Measurements from ENCODE around the gene COPS8. TPM values are rescaled to one million over a fixed set of nuclear protein-coding genes. Genes with fewer than 3 reads are reported as not detected.

The COPS8 gene
- total RNA-seq, 1 experiment from 2014 or later, result 49.9 TPM

DNA sequence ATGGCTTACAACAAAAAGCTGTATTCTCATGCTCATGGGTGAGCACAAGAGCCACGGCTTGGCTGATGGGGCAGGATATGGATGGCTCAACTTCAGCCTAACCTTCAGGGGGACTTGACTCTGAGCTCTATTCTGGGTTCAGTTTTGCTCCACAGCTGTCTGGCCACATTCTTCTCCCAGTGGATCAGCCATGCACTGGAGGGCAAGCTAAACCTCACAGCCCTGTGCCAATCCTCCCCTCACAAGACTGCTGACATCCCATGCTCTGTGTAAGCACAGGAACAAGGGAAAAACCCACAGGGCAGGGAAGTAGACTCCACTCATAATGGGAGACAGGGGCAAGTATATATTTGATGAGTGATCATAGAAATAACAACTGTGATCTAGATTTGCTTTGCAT lies 35.6 kb downstream of the COPS8 start:
- TF ChIP-seq, protein P1, sequence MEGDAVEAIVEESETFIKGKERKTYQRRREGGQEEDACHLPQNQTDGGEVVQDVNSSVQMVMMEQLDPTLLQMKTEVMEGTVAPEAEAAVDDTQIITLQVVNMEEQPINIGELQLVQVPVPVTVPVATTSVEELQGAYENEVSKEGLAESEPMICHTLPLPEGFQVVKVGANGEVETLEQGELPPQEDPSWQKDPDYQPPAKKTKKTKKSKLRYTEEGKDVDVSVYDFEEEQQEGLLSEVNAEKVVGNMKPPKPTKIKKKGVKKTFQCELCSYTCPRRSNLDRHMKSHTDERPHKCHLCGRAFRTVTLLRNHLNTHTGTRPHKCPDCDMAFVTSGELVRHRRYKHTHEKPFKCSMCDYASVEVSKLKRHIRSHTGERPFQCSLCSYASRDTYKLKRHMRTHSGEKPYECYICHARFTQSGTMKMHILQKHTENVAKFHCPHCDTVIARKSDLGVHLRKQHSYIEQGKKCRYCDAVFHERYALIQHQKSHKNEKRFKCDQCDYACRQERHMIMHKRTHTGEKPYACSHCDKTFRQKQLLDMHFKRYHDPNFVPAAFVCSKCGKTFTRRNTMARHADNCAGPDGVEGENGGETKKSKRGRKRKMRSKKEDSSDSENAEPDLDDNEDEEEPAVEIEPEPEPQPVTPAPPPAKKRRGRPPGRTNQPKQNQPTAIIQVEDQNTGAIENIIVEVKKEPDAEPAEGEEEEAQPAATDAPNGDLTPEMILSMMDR (IDR thresholded peaks at IDR 0.05; ENCODE audit: unreplicated experiment), result no peak
- no peaks in the 10 kb centered on the region for H3K27me3 Mint-ChIP-seq (ENCODE audit: unreplicated experiment)
- intact Hi-C loops (cut with micrococcal nuclease; ENCODE audit: unreplicated experiment), result loop anchor here (10.0 kb wide), 1 partner anchor 453 kb away; no protein-coding TSS in a partner anchor
- no peak for DNase-seq
- H3K4me1 Mint-ChIP-seq (ENCODE audit: low read depth, unreplicated experiment), result peaks cover 6% of the 10 kb centered on the region
- no peak overlapping the region for H3K27ac Mint-ChIP-seq (ENCODE audit: unreplicated experiment)
- BruUV-seq (replicated peaks), result no TSS peak
- CTCF ChIA-PET, result interaction anchor here (2.7 kb wide), 1 partner anchor 451 kb away, joined by 8 read pairs; no protein-coding TSS in a partner anchor
- H3K36me3 Mint-ChIP-seq (ENCODE audit: insufficient read depth, unreplicated experiment), result no peaks in the 10 kb centered on the region
- H3K9me3 Mint-ChIP-seq (ENCODE audit: low read depth, unreplicated experiment), result no peaks in the 10 kb centered on the region
- no peak overlapping the region for H3K4me3 Mint-ChIP-seq (ENCODE audit: low read depth, unreplicated experiment)

DNA sequence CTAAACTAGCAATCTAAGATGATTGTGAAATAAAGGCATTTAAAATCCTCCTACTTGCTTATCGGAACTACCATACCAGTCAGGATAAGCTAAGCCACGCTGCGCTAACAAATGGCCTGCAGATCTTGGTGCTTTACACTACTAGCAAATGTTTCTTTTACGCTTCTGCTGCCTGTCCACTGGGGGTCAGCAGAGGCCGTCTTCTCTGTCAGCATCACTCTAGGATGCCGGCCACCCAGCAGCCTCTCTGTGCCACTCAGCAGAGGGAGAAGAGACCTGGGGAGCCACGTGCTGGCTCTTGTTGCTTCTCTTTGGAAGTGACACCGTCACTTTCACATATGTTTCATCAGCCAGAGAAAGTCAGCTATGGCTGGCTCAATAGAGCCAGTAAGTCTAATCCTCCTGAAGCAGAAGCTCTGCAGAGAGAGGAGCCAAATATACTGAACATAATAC lies 36.6 kb downstream of the COPS8 start:
- no peak overlapping the region for H3K4me3 Mint-ChIP-seq (ENCODE audit: low read depth, unreplicated experiment)
- DNase-seq, result peak; percentile 84
- TF ChIP-seq, protein P1 (IDR thresholded peaks at IDR 0.05; ENCODE audit: unreplicated experiment), result peak; percentile 85
- peaks cover 6% of the 10 kb centered on the region for H3K4me1 Mint-ChIP-seq (ENCODE audit: low read depth, unreplicated experiment)
- H3K36me3 Mint-ChIP-seq (ENCODE audit: insufficient read depth, unreplicated experiment), result no peaks in the 10 kb centered on the region
- CTCF ChIA-PET, result interaction anchor here (0.7 to 2.7 kb wide), 3 partner anchors 43 to 450 kb away, joined by 3 to 8 read pairs (median 6); no protein-coding TSS in a partner anchor
- no TSS peak for BruUV-seq (replicated peaks)
- H3K9me3 Mint-ChIP-seq (ENCODE audit: low read depth, unreplicated experiment), result no peaks in the 10 kb centered on the region
- intact Hi-C loops (cut with micrococcal nuclease; ENCODE audit: unreplicated experiment), result loop anchor here (10.0 kb wide), 1 partner anchor 453 kb away; no protein-coding TSS in a partner anchor
- H3K27me3 Mint-ChIP-seq (ENCODE audit: unreplicated experiment), result no peaks in the 10 kb centered on the region
- H3K27ac Mint-ChIP-seq (ENCODE audit: unreplicated experiment), result peak overlapping the region; percentile 79

DNA sequence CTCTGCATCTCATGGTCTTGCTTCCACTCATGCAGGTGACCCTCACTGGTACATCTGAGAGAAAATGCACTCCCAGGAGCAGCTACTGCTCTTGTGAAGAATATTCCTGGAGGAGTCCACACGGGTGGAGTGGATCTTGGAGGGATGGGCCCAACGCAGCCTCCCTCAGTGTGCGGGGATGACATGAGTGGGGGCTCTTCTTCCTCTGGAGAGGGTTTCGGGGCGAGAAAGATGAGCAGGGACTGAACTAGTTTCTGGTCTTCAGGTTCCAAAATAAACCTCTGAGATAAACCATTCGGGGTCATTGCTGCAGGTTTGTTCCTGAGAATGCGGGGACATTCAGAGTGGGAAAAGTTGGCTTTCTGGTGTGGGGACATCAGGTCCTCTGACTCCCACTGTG lies 39.1 kb downstream of the COPS8 start:
- TF ChIP-seq, protein P1 (IDR thresholded peaks at IDR 0.05; ENCODE audit: unreplicated experiment), result no peak
- Mint-ChIP-seq H3K9me3 (ENCODE audit: low read depth, unreplicated experiment) (no peaks in the 10 kb centered on the region), H3K4me1 (ENCODE audit: low read depth, unreplicated experiment) (no peaks in the 10 kb centered on the region), H3K4me3 (ENCODE audit: low read depth, unreplicated experiment) (no peak overlapping the region), H3K27me3 (ENCODE audit: unreplicated experiment) (no peaks in the 10 kb centered on the region), H3K36me3 (ENCODE audit: insufficient read depth, unreplicated experiment) (no peaks in the 10 kb centered on the region), H3K27ac (ENCODE audit: unreplicated experiment) (no peak overlapping the region)
- intact Hi-C loops (cut with micrococcal nuclease; ENCODE audit: unreplicated experiment), result loop anchor here (10.0 kb wide), 1 partner anchor 450 kb away; no protein-coding TSS in a partner anchor
- DNase-seq, result no peak
- no TSS peak for BruUV-seq (replicated peaks)
- CTCF ChIA-PET, result no interaction called here

DNA sequence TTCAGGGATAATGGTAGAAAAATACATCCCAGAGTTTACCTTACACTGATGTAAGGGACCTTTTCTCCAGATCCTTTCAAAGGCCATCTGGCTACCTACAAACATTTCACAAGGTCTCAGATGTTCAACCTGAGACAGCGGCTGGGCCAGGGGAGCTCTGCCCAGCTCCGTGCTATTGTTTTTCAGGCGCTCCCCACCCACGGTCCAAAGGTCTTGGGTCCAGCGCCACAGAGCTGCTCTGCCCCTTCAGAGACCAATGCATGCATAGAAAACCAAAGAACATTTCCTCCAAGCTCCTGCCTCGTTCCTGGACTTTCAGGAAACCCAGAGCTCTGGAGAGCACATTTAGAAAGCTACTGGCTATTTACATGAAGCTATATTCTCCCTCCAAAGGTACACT lies 40.3 kb downstream of the COPS8 start:
- CTCF ChIA-PET, result no interaction called here
- H3K36me3 Mint-ChIP-seq (ENCODE audit: insufficient read depth, unreplicated experiment), result no peaks in the 10 kb centered on the region
- no peaks in the 10 kb centered on the region for H3K27me3 Mint-ChIP-seq (ENCODE audit: unreplicated experiment)
- no peak overlapping the region for H3K4me3 Mint-ChIP-seq (ENCODE audit: low read depth, unreplicated experiment)
- H3K4me1 Mint-ChIP-seq (ENCODE audit: low read depth, unreplicated experiment), result no peaks in the 10 kb centered on the region
- H3K9me3 Mint-ChIP-seq (ENCODE audit: low read depth, unreplicated experiment), result no peaks in the 10 kb centered on the region
- intact Hi-C loops (cut with micrococcal nuclease; ENCODE audit: unreplicated experiment), result loop anchor here (10.0 kb wide), 1 partner anchor 449 kb away; no protein-coding TSS in a partner anchor
- DNase-seq, result no peak
- TF ChIP-seq, protein P1 (IDR thresholded peaks at IDR 0.05; ENCODE audit: unreplicated experiment), result no peak
- no TSS peak for BruUV-seq (replicated peaks)
- no peak overlapping the region for H3K27ac Mint-ChIP-seq (ENCODE audit: unreplicated experiment)

Measured in Calu3 (cell line).